ENCODE data around the gene POLD2. TPM values are rescaled to one million over a fixed set of nuclear protein-coding genes. Genes with fewer than 3 reads are reported as not detected.

The POLD2 gene
- total RNA-seq, 1 experiment from 2014 or later, result 154 TPM

DNA sequence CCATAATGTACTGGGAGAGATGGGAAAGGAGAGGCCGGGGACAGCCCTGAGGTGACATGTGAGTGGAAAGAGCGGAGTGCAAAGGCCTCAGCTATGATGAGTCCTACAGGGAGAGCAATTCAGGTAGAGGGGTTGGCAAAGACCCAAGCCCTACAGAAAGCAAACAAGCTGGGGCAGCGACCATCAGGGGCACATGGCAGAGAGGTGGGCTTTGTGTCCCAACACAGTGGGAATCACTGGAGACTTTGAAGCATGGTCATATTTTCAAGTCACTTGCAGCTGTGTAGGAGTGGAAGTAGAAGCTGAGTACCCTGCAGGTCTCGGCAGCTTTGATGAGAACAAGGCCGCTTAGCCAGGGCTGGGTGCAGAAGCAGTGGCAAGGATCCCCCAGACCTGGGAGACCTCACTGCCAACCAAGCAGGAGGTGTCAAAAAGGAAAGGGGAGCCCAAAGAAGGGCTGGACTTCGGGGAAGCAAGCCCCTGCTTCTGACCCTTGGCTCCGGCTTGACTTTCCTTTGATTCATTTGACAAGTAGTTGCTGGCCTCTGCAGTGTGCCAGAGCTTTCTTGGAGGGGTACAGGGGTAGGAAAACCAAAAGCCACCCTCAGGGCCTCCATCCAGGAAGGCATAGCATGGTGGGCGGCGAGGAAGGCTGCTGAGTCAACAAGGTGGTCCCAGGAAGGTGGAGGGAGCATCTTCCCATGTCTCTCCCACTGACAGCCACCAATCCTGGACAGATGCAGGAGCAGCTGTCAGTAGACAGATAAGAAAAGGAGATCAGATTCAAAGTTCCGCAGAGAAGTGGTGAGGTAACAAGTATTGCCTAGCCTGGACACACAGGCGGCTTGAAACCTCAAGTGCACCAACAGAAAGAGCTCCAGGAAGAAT lies 56.0 kb downstream of the POLD2 start:
- TF ChIP-seq, protein P1, sequence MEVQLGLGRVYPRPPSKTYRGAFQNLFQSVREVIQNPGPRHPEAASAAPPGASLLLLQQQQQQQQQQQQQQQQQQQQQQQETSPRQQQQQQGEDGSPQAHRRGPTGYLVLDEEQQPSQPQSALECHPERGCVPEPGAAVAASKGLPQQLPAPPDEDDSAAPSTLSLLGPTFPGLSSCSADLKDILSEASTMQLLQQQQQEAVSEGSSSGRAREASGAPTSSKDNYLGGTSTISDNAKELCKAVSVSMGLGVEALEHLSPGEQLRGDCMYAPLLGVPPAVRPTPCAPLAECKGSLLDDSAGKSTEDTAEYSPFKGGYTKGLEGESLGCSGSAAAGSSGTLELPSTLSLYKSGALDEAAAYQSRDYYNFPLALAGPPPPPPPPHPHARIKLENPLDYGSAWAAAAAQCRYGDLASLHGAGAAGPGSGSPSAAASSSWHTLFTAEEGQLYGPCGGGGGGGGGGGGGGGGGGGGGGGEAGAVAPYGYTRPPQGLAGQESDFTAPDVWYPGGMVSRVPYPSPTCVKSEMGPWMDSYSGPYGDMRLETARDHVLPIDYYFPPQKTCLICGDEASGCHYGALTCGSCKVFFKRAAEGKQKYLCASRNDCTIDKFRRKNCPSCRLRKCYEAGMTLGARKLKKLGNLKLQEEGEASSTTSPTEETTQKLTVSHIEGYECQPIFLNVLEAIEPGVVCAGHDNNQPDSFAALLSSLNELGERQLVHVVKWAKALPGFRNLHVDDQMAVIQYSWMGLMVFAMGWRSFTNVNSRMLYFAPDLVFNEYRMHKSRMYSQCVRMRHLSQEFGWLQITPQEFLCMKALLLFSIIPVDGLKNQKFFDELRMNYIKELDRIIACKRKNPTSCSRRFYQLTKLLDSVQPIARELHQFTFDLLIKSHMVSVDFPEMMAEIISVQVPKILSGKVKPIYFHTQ (CRISPR knock-in tag; IDR thresholded peaks at IDR 0.05), result 0 out of 2 replicates have a peak, but pooled peaks have one; percentile 6
- no peak for TF ChIP-seq ZNF416 (CRISPR knock-in tag; IDR thresholded peaks at IDR 0.05)
- Mint-ChIP-seq H3K27me3 (ENCODE audit: low read depth) (peaks cover 34% of the 10 kb centered on the region), H3K4me3 (no peak overlapping the region), H3K36me3 (no peaks in the 10 kb centered on the region), H3K4me1 (peaks cover 32% of the 10 kb centered on the region), H3K27ac (no peak overlapping the region), H3K9me3 (no peaks in the 10 kb centered on the region)
- DNase-seq (ENCODE audit: low spot score), result no peak
- ATAC-seq, result no peak
- CTCF ChIA-PET, result interaction anchor here (1.4 kb wide), 2 partner anchors 34 to 151 kb away, joined by 3 to 6 read pairs; no protein-coding TSS in a partner anchor
- POLR2A ChIA-PET, result interaction anchor here (0.6 kb wide), 1 partner anchor 18 kb away, joined by 5 read pairs; no protein-coding TSS in a partner anchor

DNA sequence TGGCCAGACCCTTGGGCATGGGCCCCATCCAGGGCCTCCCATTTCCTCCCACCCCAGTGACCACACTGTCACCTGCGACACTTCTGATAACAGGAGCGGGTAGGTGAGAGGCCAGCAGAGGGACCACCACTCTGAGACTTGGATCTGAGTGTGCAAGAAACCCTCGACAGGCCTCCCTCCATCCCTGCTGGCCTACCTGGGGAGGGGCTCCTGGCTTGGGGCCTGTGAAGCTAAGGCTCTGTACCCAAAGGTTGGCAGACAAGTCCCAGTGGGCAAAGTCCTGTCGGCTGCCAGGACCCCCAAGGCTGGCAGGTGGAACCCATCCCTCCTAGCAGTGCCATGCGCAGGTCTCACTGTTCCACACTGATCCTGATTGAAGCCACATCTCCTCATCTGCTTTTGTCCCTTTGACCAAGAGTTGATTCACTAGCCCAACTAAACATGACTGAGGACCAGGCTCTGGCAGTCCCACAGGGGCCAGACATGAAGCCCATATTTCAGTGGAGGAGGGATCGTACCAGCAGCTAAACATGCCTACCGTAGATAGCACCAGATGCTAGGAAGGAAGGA lies 56.8 kb downstream of the POLD2 start:
- TF ChIP-seq NFE2L1 (CRISPR knock-in tag; IDR thresholded peaks at IDR 0.05) (no peak), GTF2I (CRISPR knock-in tag; conservative IDR thresholded peaks at IDR 0.05) (no peak), PRRX2 (CRISPR knock-in tag; IDR thresholded peaks at IDR 0.05) (no peak), TEAD1 (CRISPR knock-in tag; IDR thresholded peaks at IDR 0.05) (no peak), GABPB1 (CRISPR knock-in tag; IDR thresholded peaks at IDR 0.05) (no peak), ZNF232 (CRISPR knock-in tag; IDR thresholded peaks at IDR 0.05) (no peak), SP1 (CRISPR knock-in tag; conservative IDR thresholded peaks at IDR 0.05) (no peak)
- TF ChIP-seq, protein P2, sequence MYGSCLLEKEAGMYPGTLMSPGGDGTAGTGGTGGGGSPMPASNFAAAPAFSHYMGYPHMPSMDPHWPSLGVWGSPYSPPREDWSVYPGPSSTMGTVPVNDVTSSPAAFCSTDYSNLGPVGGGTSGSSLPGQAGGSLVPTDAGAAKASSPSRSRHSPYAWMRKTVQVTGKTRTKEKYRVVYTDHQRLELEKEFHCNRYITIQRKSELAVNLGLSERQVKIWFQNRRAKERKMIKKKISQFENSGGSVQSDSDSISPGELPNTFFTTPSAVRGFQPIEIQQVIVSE (CRISPR knock-in tag; IDR thresholded peaks at IDR 0.05; ENCODE audit: borderline replicate concordance), result no peak
- TF ChIP-seq, protein P3, sequence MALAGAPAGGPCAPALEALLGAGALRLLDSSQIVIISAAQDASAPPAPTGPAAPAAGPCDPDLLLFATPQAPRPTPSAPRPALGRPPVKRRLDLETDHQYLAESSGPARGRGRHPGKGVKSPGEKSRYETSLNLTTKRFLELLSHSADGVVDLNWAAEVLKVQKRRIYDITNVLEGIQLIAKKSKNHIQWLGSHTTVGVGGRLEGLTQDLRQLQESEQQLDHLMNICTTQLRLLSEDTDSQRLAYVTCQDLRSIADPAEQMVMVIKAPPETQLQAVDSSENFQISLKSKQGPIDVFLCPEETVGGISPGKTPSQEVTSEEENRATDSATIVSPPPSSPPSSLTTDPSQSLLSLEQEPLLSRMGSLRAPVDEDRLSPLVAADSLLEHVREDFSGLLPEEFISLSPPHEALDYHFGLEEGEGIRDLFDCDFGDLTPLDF (CRISPR knock-in tag; IDR thresholded peaks at IDR 0.05), result no peak
- TF ChIP-seq, protein P4, sequence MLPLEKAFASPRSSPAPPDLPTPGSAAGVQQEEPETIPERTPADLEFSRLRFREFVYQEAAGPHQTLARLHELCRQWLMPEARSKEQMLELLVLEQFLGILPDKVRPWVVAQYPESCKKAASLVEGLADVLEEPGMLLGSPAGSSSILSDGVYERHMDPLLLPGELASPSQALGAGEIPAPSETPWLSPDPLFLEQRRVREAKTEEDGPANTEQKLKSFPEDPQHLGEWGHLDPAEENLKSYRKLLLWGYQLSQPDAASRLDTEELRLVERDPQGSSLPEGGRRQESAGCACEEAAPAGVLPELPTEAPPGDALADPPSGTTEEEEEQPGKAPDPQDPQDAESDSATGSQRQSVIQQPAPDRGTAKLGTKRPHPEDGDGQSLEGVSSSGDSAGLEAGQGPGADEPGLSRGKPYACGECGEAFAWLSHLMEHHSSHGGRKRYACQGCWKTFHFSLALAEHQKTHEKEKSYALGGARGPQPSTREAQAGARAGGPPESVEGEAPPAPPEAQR (CRISPR knock-in tag; IDR thresholded peaks at IDR 0.05), result no peak
- TF ChIP-seq, protein P5, sequence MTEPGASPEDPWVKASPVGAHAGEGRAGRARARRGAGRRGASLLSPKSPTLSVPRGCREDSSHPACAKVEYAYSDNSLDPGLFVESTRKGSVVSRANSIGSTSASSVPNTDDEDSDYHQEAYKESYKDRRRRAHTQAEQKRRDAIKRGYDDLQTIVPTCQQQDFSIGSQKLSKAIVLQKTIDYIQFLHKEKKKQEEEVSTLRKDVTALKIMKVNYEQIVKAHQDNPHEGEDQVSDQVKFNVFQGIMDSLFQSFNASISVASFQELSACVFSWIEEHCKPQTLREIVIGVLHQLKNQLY (CRISPR knock-in tag; IDR thresholded peaks at IDR 0.05), result no peak
- TF ChIP-seq, protein P6, sequence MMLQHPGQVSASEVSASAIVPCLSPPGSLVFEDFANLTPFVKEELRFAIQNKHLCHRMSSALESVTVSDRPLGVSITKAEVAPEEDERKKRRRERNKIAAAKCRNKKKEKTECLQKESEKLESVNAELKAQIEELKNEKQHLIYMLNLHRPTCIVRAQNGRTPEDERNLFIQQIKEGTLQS (CRISPR knock-in tag; conservative IDR thresholded peaks at IDR 0.05), result no peak
- H3K4me3 Mint-ChIP-seq, result no peak overlapping the region
- ATAC-seq (no peak), DNase-seq (ENCODE audit: low spot score) (no peak)
- H3K4me1 Mint-ChIP-seq, result peaks cover 32% of the 10 kb centered on the region
- ChIA-PET CTCF (interaction anchor here (0.9 to 2.6 kb wide), 8 partner anchors 35 to 498 kb away, joined by 3 to 8 read pairs (median 4); partner anchors contain the start of gene AEBP1), POLR2A (interaction anchor here (1.3 kb wide), 1 partner anchor 45 kb away, joined by 3 read pairs; no protein-coding TSS in a partner anchor)
- peaks cover 34% of the 10 kb centered on the region for H3K27me3 Mint-ChIP-seq (ENCODE audit: low read depth)
- no peak overlapping the region for H3K27ac Mint-ChIP-seq
- peaks cover under 1% of the 10 kb centered on the region; the same call in 1 of the 2 replicates for H3K36me3 Mint-ChIP-seq
- H3K9me3 Mint-ChIP-seq, result no peaks in the 10 kb centered on the region

Measured in WTC11 (cell line).